Mesenchymal stem cell (in vitro differentiated cells and primary cell): ENCODE measurements around the gene PREPL.
"Not testable (repeated sequence)": the region's sequence is repeated elsewhere in the genome, so short reads cannot be mapped to it uniquely, and the experiment has no call there.

Experiments used
- DNase-seq: peaks from one replicate; pipeline ENCODE4 v3.0.0-alpha.2; 2013
- H2AFZ ChIP-seq: one replicate; pipeline ENCODE4 v1.6.1; 2013; ENCODE audit warnings: low read depth, mild to moderate bottlenecking, control low read depth, inconsistent platforms, low read length, moderate library complexity
- H2AK5ac ChIP-seq: 2 replicates; pipeline ENCODE4 v1.6.1; 2013; ENCODE audit warnings: low read length, moderate library complexity, mild to moderate bottlenecking, inconsistent platforms; ENCODE audit not compliant: severe bottlenecking
- H2BK120ac ChIP-seq: one replicate; pipeline ENCODE4 v1.6.1; 2013; ENCODE audit warnings: low read depth, mild to moderate bottlenecking, inconsistent platforms, low read length, moderate library complexity
- H2BK12ac ChIP-seq, 2 experiments: one replicate each; pipeline ENCODE4 v1.6.1; 2013; ENCODE audit warnings: inconsistent platforms in 2 of 2, low read length in 2 of 2, mild to moderate bottlenecking in 2 of 2, moderate library complexity in 2 of 2, control low read depth in 1 of 2
- H2BK15ac ChIP-seq: one replicate; pipeline ENCODE4 v1.6.1; 2013; ENCODE audit warnings: mild to moderate bottlenecking, low read depth, inconsistent platforms; ENCODE audit not compliant: poor library complexity, severe bottlenecking
- H2BK5ac ChIP-seq: 2 replicates; pipeline ENCODE4 v1.6.1; 2013; ENCODE audit warnings: low read depth, mild to moderate bottlenecking, low read length, control low read depth, inconsistent platforms; ENCODE audit not compliant: poor library complexity, severe bottlenecking
- H3K14ac ChIP-seq, 2 experiments: one replicate each; pipeline ENCODE4 v1.6.1; 2013; ENCODE audit warnings: inconsistent platforms in 2 of 2, low read length in 2 of 2, control low read depth in 1 of 2, mild to moderate bottlenecking in 1 of 2, moderate library complexity in 1 of 2
- H3K18ac ChIP-seq, 2 experiments: one replicate each; pipeline ENCODE4 v1.6.1; 2013; ENCODE audit warnings: inconsistent platforms in 2 of 2, low read length in 2 of 2, control low read depth in 1 of 2, low read depth in 1 of 2, mild to moderate bottlenecking in 1 of 2
- H3K23ac ChIP-seq, 2 experiments: one replicate each; pipeline ENCODE4 v1.6.1; 2013; ENCODE audit warnings: inconsistent platforms in 2 of 2, low read length in 2 of 2, mild to moderate bottlenecking in 2 of 2, moderate library complexity in 2 of 2, control low read depth in 1 of 2
- H3K27ac ChIP-seq: 2 replicates; pipeline ENCODE4 v1.5.1; 2013; ENCODE audit warnings: mild to moderate bottlenecking, moderate library complexity, low read length, control low read depth, inconsistent platforms; ENCODE audit not compliant: poor library complexity, severe bottlenecking
- H3K27me3 ChIP-seq, 2 experiments: 2 replicates each; pipeline versions ENCODE4 v1.6.1 to v1.7.0; 2013; ENCODE audit warnings: low read length in 2 of 2, mild to moderate bottlenecking in 2 of 2, moderate library complexity in 2 of 2, control low read depth in 1 of 2, inconsistent platforms in 1 of 2; ENCODE audit not compliant: control insufficient read depth in 1 of 2, insufficient read depth in 1 of 2
- H3K36me3 ChIP-seq, 2 experiments: 2 replicates each; pipeline versions ENCODE4 v1.6.1 to v1.7.0; 2013; ENCODE audit warnings: low read length in 2 of 2, control low read depth in 1 of 2, inconsistent platforms in 1 of 2, low read depth in 1 of 2, mild to moderate bottlenecking in 1 of 2; ENCODE audit not compliant: insufficient read depth in 2 of 2, control insufficient read depth in 1 of 2
- H3K4ac ChIP-seq, 2 experiments: one replicate each; pipeline ENCODE4 v1.6.1; 2013; ENCODE audit warnings: inconsistent platforms in 2 of 2, low read length in 2 of 2, mild to moderate bottlenecking in 2 of 2, moderate library complexity in 2 of 2, control low read depth in 1 of 2, low read depth in 1 of 2
- H3K4me1 ChIP-seq: 2 replicates; pipeline ENCODE4 v1.6.1; 2013; ENCODE audit warnings: low read depth, low read length, control low read depth; ENCODE audit not compliant: control insufficient read depth, insufficient read depth
- H3K4me2 ChIP-seq: 2 replicates; pipeline ENCODE4 v1.6.1; 2013; ENCODE audit warnings: low read length, mild to moderate bottlenecking, inconsistent platforms; ENCODE audit not compliant: poor library complexity, severe bottlenecking
- H3K4me3 ChIP-seq, 2 experiments: 2 replicates each; pipeline versions ENCODE4 v1.5.1 to v1.7.0; 2013; ENCODE audit warnings: low read length in 2 of 2, mild to moderate bottlenecking in 2 of 2, control low read depth in 1 of 2, low read depth in 1 of 2; ENCODE audit not compliant: insufficient read depth in 1 of 2
- H3K79me1 ChIP-seq: replicated peaks from 2 replicates; pipeline ENCODE4 v1.6.1; 2013; ENCODE audit warnings: mild to moderate bottlenecking, control low read depth, low read length, inconsistent platforms; ENCODE audit not compliant: poor library complexity, severe bottlenecking
- H3K9ac ChIP-seq: 2 replicates; pipeline ENCODE4 v1.7.0; 2013; ENCODE audit warnings: mild to moderate bottlenecking, low read length, moderate library complexity
- H3K9me3 ChIP-seq: 2 replicates; pipeline ENCODE4 v1.7.0; 2013; ENCODE audit warnings: mild to moderate bottlenecking, low read length; ENCODE audit not compliant: control insufficient read depth
- H4K8ac ChIP-seq: one replicate; pipeline ENCODE4 v1.6.1; 2013; ENCODE audit warnings: inconsistent platforms, mild to moderate bottlenecking, low read length, moderate library complexity
- H4K91ac ChIP-seq: one replicate; pipeline ENCODE4 v1.6.1; 2013; ENCODE audit warnings: mild to moderate bottlenecking, low read length, inconsistent platforms
- WGBS: methylation state at CpG from one replicate; pipeline ENCODE4 v1.1.7; 2013; ENCODE audit warnings: mixed read lengths; 5-methylcytosine and 5-hydroxymethylcytosine counted together

The PREPL gene

DNA sequence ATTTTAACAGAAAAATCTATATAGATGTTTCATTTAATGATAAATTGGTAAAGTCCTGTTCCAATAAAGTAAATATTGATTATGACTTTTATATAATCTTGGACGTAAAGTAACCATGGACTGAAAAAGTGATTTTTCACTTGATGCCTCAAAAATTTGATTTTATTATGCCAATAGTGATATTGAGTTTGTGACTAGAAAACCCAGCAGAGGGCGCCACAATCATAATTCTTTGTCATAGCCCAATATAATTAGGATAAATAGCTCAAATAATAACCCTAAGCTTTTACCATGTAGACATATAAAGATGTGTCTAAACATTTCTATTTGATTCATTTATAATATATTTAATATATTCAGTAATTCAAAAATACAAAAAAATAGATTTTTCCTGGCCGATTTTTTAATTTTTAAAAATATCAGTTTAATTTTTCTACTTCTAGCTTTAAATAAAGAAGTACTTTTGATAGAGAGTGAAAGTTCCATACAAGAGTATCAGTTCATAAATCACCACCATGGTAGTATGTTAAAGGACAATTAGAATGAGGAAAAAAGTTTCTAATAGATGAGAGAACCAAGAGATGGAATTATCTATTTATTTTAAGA is 31.1 kb upstream of the PREPL start:
- Histone ChIP-seq H3K4ac (no peak overlapping the region), H3K79me1 (peaks cover 18% of the 10 kb centered on the region), H3K4me1 (no peaks in the 10 kb centered on the region), H3K27ac (no peak overlapping the region), H2BK15ac (no peak overlapping the region), H4K91ac (no peak overlapping the region), H3K27me3 (no peaks in the 10 kb centered on the region), H3K9ac (no peak overlapping the region), H4K8ac (no peak overlapping the region), H3K4me2 (no peak overlapping the region), H3K18ac (no peak overlapping the region), H3K23ac (no peak overlapping the region), H2AFZ (no peak overlapping the region), H3K4me3 (no peak overlapping the region), H2BK12ac (no peak overlapping the region), H2BK5ac (no peak overlapping the region), H2AK5ac (no peak overlapping the region), H3K36me3 (no peaks in the 10 kb centered on the region), H3K9me3 (no peaks in the 10 kb centered on the region), H2BK120ac (no peak overlapping the region), H3K14ac (no peak overlapping the region)
- no CpG with 5 or more reads among the region's 3 CpGs for WGBS
- peak; percentile 45 for DNase-seq

DNA sequence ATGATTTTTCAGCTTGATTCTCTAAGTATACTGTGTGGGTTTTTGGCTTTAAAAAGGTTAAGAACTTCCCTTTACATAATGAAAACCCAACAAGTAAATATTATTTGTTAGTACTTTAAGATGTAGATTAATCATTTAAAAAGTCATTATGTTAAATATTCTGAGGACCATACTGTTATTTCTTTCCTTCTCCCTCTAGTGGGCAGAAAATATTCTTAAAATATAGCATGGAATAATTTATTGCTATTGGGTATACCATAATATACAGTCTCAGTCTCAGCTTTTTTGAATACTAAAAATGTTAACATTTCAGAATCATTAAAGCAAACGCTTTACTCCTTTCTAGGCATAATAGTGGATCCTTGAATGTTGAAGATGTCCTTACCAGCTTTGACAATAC is 28.6 kb upstream of the PREPL start:
- no peaks in the 10 kb centered on the region for H3K4me1 ChIP-seq
- H2AFZ ChIP-seq = no peak overlapping the region
- no peak overlapping the region for H3K14ac ChIP-seq
- no peak overlapping the region for H2BK5ac ChIP-seq
- no peak overlapping the region for H3K4me2 ChIP-seq
- no peaks in the 10 kb centered on the region for H3K36me3 ChIP-seq
- no peak overlapping the region for H2BK120ac ChIP-seq
- H3K9ac ChIP-seq = no peak overlapping the region
- DNase-seq = peak; percentile 2
- no peaks in the 10 kb centered on the region for H3K27me3 ChIP-seq
- no peak overlapping the region for H3K4ac ChIP-seq
- H3K79me1 ChIP-seq = peaks cover 17% of the 10 kb centered on the region
- no peak overlapping the region for H3K23ac ChIP-seq
- H2AK5ac ChIP-seq = no peak overlapping the region
- no peak overlapping the region for H3K27ac ChIP-seq
- no peak overlapping the region for H2BK15ac ChIP-seq
- H3K9me3 ChIP-seq = peaks cover 3% of the 10 kb centered on the region
- H3K4me3 ChIP-seq = no peak overlapping the region
- no peak overlapping the region for H4K8ac ChIP-seq
- WGBS = no CpG with 5 or more reads among the region's 1 CpG
- no peak overlapping the region for H2BK12ac ChIP-seq
- H3K18ac ChIP-seq = no peak overlapping the region
- no peak overlapping the region for H4K91ac ChIP-seq

DNA sequence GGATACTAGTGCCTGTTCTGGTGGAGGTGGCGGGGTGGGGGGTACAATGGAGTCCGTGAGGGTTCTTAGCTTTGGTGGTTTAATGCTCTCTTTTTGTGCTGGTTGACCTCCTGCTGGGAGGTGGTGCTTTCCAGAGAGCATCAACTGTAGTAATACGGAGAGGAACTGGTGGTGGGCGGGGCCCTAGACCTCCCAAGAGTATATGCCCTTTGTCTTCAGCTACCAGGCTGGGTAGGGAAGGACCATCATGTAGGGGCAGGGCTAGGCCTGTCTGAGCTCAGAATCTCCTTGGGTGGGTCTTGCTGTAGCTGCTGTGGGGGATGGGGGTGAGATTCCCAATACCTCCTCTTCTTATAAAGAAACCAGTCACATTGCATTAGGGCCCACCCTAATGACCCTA is 27.6 kb upstream of the PREPL start:
- Histone ChIP-seq H3K23ac (peak overlapping the region in 1 of 2 experiments; percentile 17), H2AK5ac (no peak overlapping the region), H2BK12ac (no peak overlapping the region), H2BK15ac (no peak overlapping the region), H3K4me1 (no peaks in the 10 kb centered on the region), H4K91ac (no peak overlapping the region), H3K27me3 (no peaks in the 10 kb centered on the region), H4K8ac (no peak overlapping the region), H3K9me3 (peaks cover 3% of the 10 kb centered on the region), H3K9ac (no peak overlapping the region), H3K36me3 (no peaks in the 10 kb centered on the region), H3K4me2 (no peak overlapping the region), H2AFZ (no peak overlapping the region), H3K79me1 (peaks cover 15% of the 10 kb centered on the region), H3K14ac (no peak overlapping the region), H2BK5ac (no peak overlapping the region), H2BK120ac (no peak overlapping the region), H3K4ac (no peak overlapping the region), H3K4me3 (no peak overlapping the region), H3K18ac (no peak overlapping the region), H3K27ac (no peak overlapping the region)
- WGBS = 59% methylated on average over 3 of the region's 4 CpGs
- no peak for DNase-seq

DNA sequence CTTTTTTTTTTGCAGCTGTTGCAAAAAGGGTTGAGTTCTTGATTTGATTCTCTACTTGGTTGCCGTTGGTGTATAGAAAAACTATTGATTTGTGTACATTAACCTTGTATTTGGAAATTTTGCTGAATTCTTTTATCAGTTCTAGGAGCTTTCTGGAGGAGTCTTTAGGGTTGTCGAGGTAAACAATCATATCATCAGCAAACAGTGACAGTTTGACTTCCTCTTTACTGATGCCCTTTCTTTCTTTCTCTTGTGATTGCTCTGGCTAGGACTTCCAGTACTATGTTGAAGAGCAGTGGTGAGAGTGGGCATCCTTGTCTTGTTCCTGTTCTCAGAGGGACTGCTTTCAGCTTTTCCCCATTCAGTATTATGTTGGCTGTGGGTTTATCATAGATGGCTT is 23.9 kb upstream of the PREPL start:
- WGBS = 83% methylated on average over 1 of the region's 2 CpGs
- not testable (repeated sequence) for H3K4me2 ChIP-seq

More for the DNA sequence above, 23.9 kb upstream of the PREPL start:
- not testable (repeated sequence) for H3K23ac ChIP-seq, H2BK5ac ChIP-seq, DNase-seq, H2AK5ac ChIP-seq, H3K4ac ChIP-seq, H4K91ac ChIP-seq, H3K9me3 ChIP-seq, H2BK15ac ChIP-seq, H3K36me3 ChIP-seq, H3K14ac ChIP-seq, H3K27ac ChIP-seq, H3K18ac ChIP-seq, H4K8ac ChIP-seq, H3K4me1 ChIP-seq, H3K9ac ChIP-seq, H2AFZ ChIP-seq, H3K27me3 ChIP-seq, H2BK120ac ChIP-seq, H3K4me3 ChIP-seq, H2BK12ac ChIP-seq
- peaks cover 13% of the 10 kb centered on the region for H3K79me1 ChIP-seq
